HG02623 (cell line): ENCODE data around the gene KLK8.
"Not testable (repeated sequence)": the region's sequence is repeated elsewhere in the genome, so short reads cannot be mapped to it uniquely, and the experiment has no call there.

ENCODE experiments used
- ATAC-seq: cut with Tn5 transposase; IDR thresholded peaks from one replicate; pipeline ENCODE4 v1.9.1; 2021; ENCODE audit warnings: moderate library complexity; ENCODE audit not compliant: unreplicated experiment

KLK8 gene

GRCh38 chr19:50984416-50984815 is 17.0 kb downstream of the KLK8 start:
- not testable (repeated sequence) for ATAC-seq

- no peak for ATAC-seq
These were observed 17.6 kb downstream of the KLK8 start, which contains the start of gene KLK7 for GRCh38 chr19:50983625-50984292. TSS of gene KLK7 (minus strand) at chr19:50983917. CDS start at chr19:50982399, 1,518 bp downstream.

GRCh38 chr19:50982186-50982585 is 19.2 kb downstream of the KLK8 start:
- ATAC-seq: no peak

GRCh38 chr19:50981587-50982146 is 19.7 kb downstream of the KLK8 start:
- no peak for ATAC-seq

GRCh38 chr19:50980208-50980607 is 21.2 kb downstream of the KLK8 start:
- no peak for ATAC-seq

- no peak for ATAC-seq
These were observed 21.6 kb downstream of the KLK8 start for GRCh38 chr19:50979758-50980157.

- ATAC-seq: no peak
These were observed 22.5 kb downstream of the KLK8 start for GRCh38 chr19:50978772-50979390.

GRCh38 chr19:50977626-50978025 is 23.8 kb downstream of the KLK8 start:
- no peak for ATAC-seq

GRCh38 chr19:50975766-50976165 is 25.6 kb downstream of the KLK8 start:
- ATAC-seq: no peak

GRCh38 chr19:50974702-50975556 is 26.5 kb downstream of the KLK8 start:
- no peak for ATAC-seq

GRCh38 chr19:50972795-50973376 is 28.5 kb downstream of the KLK8 start:
- ATAC-seq: no peak

- ATAC-seq: not testable (repeated sequence)
These were observed 31.6 kb downstream of the KLK8 start for GRCh38 chr19:50969810-50970209.

- ATAC-seq: no peak
These were observed 32.0 kb downstream of the KLK8 start, which contains the start of gene KLK6 for GRCh38 chr19:50969413-50969760. TSS of gene KLK6 (minus strand) at chr19:50969591. CDS start at chr19:50968104, 1,487 bp downstream.

GRCh38 chr19:50968716-50969412 is 32.5 kb downstream of the KLK8 start:
- ATAC-seq: no peak

GRCh38 chr19:50967929-50968715 is 33.3 kb downstream of the KLK8 start:
- ATAC-seq: no peak

GRCh38 chr19:50964266-50964665 is 37.1 kb downstream of the KLK8 start:
- no peak for ATAC-seq

GRCh38 chr19:50963381-50963780 is 38.0 kb downstream of the KLK8 start:
- ATAC-seq: no peak

- no peak for ATAC-seq
These were observed 39.2 kb downstream of the KLK8 start for GRCh38 chr19:50962245-50962644.

GRCh38 chr19:50959731-50960500 is 41.5 kb downstream of the KLK8 start:
- no peak for ATAC-seq
